Left renal pelvis (tissue), 4 donors: ENCODE measurements around the gene SUMO2. TPM values are rescaled to one million over a fixed set of nuclear protein-coding genes. Genes with fewer than 3 reads are reported as not detected.
A peak's percentile ranks its signal among the peaks of the same experiment; 100 is the strongest.
"Not testable (repeated sequence)": the region's sequence is repeated elsewhere in the genome, so short reads cannot be mapped to it uniquely, and the experiment has no call there.

Experiments used
- DNase-seq, 4 donors: peaks; one replicate each; pipeline ENCODE4 v3.0.0-alpha.2; 2013; ENCODE audit warnings: low read depth in 4 of 4, low spot score in 3 of 4
- polyA plus RNA-seq, 4 donors: library from polyadenylated mRNA; unstranded; fragments of 120-200 nt; gene quantifications; one replicate each; pipeline ENCODE4 v1.2.1, GENCODE V29; 2013; ENCODE audit not compliant: insufficient read length in 4 of 4

Gene SUMO2
- polyA plus RNA-seq, result 100 to 1,000 TPM; 632 to 882 (median 751) TPM

- peak; percentile 90 to 93 (median 90) for DNase-seq
Observed at GRCh38 chr17:75182569-75183436, at the start of gene SUMO2. SUMO2 (minus strand) TSS chr17:75182959; CDS start chr17:75182834, 125 bp downstream.

DNA sequence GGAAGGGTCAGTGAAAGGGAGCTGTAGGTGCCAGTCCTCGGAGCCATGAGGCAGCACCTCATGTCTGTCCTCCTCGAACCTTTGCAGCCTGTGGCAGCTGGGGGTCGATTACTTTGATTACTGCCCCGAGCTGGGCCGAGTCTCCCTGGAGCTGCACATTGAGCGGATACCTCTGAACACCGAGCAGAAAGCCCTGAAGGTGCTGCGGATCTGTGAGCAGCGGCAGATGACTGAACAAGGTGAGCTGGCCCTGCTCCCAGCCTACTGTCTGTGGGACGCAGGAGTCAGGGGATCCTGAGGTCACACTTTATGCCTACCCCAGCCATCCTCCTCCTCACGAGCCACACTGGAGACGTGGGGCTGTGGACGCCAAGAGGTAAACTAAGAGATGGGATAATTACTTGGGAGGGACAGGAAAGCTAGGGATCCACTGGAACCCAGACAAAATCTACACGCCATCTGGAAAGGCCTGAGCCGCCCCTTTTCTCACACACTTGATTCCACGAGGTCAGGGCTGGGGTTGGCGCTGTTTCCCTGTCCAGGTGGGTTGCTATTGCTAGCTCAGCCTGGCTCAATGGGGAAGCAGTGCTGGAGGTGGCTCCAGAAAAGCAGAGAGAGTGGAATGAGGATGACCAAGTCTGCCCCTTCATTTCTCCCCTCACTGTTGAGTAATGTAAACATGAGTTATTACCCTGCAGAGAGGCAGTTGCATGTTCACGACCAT lies 49.1 kb upstream of the SUMO2 start:
- no peak for DNase-seq

- DNase-seq, result no peak
Observed at GRCh38 chr17:75231071-75231470, 48.3 kb upstream of the SUMO2 start.

- DNase-seq, result no peak
Observed at GRCh38 chr17:75228847-75229246, 46.1 kb upstream of the SUMO2 start.

DNA sequence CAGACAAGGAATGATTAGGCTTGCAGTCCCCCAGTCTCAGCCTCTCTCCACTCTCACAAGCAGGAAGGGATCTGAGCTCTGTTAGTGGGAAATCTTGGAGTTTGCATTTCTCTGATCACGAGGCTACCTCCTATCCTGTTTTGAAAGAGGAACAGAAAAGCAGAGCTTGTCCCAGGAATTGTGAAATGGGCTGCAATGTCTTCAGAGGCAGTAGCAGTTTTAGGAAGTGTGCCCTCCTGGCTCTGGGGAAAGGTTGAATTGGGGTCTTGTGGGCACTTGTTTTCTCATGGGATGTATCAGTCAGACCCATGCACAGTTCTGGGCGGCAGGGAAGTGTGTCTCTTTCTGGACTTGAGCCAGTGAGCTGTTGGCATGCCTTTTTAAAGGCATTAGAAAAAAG lies 45.5 kb upstream of the SUMO2 start:
- DNase-seq, result no peak

DNA sequence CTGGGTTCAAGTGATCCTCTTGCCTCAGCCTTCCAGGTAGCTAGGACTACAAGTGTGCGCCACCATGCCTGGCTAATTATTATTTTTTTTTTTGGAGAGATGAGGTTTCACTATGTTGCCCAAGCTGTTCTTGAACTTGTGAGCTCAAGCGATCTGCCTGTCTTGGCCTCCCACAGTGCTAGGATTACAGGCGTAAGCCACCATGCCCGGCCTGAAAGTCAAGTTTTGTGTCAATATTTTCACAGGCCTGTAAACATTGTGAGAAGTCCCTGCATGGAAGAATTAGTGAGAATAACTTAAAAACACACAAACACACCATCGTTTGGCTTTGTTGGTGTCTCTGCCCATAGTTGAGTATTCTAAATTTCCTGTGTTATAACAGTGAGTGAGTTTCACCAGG lies 45.0 kb upstream of the SUMO2 start:
- DNase-seq, result no peak

GRCh38 chr17:75225016-75225415 lies 42.3 kb upstream of the SUMO2 start:
- no peak for DNase-seq

DNA sequence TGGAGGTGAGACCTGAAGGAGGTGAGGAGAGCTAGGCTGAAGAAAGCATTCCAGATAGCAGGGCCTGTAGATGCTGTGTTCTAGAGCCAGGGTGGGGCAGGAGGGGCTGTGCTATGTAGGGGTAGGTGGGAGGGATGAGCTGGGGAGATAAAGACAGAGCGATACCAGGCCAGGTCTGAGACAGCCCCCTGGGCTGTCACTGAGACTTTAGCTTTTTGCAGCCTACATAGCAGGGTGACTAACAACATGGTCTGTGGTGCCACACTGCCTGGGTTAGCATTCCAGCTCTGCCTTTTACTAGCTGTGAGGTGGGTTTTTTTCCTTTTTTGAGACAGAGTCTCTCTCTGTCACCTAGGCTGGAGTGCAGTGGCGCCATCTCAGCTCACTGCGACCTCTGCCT lies 37.1 kb upstream of the SUMO2 start:
- no peak for DNase-seq

- no peak for DNase-seq
Observed at GRCh38 chr17:75218131-75218530, 35.4 kb upstream of the SUMO2 start.

- DNase-seq, result no peak
Observed at GRCh38 chr17:75209061-75209460, 26.3 kb upstream of the SUMO2 start.

DNA sequence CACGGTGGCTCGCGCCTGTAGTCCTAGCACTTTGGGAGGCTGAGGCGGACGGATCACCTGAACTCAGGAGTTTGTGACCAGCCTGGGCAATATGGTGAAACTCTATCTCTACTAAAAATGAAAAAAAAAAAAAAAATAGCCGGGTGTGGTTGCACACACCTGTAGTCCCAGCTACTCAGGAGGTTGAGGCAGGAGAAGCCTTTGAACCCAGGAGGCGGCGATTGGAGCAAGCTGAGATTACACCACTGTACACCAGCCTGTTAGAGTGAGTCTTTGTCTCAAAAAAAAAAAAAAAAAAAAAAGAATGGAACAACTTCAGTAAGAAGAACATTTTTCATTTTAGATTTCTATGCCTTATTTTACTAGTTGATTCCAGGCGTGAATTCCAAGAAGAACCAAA lies 25.4 kb upstream of the SUMO2 start:
- no peak for DNase-seq

DNA sequence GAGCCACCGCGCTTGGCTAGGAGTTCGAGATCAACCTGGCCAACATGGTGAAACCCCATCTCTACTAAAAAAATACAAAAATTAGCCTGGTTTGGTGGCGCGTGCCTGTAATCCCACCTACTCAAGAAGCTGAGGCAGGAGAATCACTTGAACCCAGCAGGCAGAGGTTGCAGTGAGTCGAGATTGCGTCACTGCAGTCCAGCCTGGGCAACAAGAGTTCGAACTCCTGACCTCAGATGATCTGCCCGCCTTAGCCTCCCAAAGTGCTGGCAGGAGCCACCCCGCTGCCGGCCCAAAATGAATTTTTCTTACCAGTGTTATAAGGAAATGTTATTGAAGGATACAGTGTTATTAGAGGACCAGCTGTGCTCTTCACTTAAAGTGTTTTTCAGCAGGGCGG lies 25.0 kb upstream of the SUMO2 start:
- DNase-seq, result no peak

DNA sequence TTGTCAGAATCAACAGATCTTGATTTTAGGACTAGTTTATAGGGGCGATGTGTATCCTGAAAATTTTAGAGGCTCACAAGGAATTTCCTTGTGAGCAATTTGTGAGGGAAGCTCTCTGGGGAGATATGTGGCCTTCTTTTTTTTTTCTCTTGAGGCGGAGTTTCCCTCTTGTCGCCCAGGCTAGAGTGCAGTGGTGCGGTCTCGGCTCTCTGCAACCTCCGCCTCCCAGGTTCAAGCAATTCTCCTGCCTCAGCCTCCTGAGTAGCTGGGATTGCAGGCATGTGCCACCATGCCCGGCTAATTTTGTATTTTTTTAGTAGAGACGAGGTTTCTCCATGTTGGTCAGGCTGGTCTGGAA lies 24.3 kb upstream of the SUMO2 start:
- not testable (repeated sequence) for DNase-seq

GRCh38 chr17:75205793-75206163 lies 23.0 kb upstream of the SUMO2 start:
- no peak for DNase-seq

- peak; percentile 85 to 87 (median 87) for DNase-seq
Observed at GRCh38 chr17:75205037-75205792, 22.5 kb upstream of the SUMO2 start, which contains the start of gene NUP85. NUP85 (plus strand) TSS chr17:75205679; CDS start chr17:75205762, 83 bp downstream.

- DNase-seq, result no peak
Observed at GRCh38 chr17:75199886-75200618, 17.3 kb upstream of the SUMO2 start.

DNA sequence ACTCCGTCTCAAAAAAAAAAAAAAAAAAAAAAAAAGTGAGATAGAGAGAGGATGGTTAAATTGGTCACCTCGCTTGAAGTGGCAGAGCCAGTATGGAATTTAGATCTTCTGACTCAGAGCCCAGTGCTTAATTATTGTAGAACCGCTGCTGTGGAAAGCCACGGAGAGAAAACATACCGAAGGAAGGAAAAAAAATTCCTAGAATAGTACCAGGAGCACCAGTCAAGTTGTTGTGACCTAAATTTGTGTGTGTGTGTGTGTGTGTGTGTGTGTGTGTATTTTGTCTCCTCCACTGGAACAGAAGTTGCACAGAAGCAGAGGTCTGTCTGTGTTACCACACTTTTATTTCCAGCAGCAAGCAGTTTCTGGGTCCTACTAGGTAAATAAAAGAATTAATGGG lies 12.1 kb upstream of the SUMO2 start:
- DNase-seq, result no peak

GRCh38 chr17:75191584-75191983 lies 8.8 kb upstream of the SUMO2 start:
- no peak for DNase-seq

DNA sequence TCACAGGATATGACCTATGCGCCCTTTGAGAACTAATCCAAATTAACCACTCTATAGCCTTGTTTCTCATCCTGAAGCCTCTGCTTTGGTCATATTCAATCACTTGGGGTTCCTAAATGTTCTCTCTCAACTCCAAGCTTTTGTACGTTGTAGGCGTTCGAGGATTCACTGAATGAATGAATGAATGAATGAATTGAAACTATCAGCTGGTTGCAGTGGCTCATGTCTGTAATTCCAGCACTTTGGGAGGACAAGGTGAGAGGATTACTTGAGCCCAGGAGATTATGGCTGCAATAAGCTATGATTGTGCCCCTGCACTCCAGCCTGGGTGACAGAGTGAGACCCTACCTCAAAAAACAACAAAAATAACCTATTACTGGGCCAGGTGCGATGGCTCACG lies 5.9 kb upstream of the SUMO2 start:
- no peak for DNase-seq
